ENCODE measurements around the gene EXTL2. TPM values are rescaled to one million over a fixed set of nuclear protein-coding genes. Genes with fewer than 3 reads are reported as not detected.

EXTL2 gene
- total RNA-seq, 1 experiment from 2014 or later, result 24.1 TPM

DNA sequence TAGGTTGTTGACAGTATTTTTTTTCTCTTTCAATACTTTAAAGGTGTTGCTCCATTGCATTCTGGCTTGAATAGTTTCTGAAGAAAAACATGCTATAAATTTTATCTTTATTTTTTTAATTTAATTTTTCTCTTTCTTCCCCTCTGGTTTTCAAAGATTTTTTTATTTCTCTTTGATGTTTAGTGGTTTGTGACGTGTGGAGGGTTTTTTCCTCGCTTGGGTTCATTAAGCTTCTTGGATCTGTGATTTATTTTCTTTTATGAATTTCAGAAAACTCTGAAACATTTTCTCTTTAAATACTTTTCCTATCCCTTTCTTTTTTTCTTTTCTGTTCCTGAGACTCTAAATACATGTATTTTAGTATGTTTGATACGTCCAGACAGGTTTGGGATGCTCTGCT is 10.5 kb upstream of the EXTL2 start:
- CTCF ChIA-PET, result no interaction called here
- H3K27me3 ChIP-seq (replicated peaks; ENCODE audit: insufficient read depth, low read depth, low read length, poor library complexity), result no peaks in the 10 kb centered on the region
- H3K4me3 ChIP-seq (ENCODE audit: low read depth, low read length, poor library complexity, severe bottlenecking), result no peak overlapping the region
- H3K36me3 ChIP-seq (ENCODE audit: insufficient read depth, low read length, poor library complexity, severe bottlenecking), result peaks cover 18% of the 10 kb centered on the region
- BruUV-seq (replicated peaks), result no TSS peak
- DNase-seq (ENCODE audit: low spot score), result no peak
- TF ChIP-seq EZH2 (IDR thresholded peaks at IDR 0.05; ENCODE audit: borderline replicate concordance, low read depth, low read length, poor library complexity, severe bottlenecking) (no peak), CTCF (conservative IDR thresholded peaks at IDR 0.05; ENCODE audit: low read depth, low read length) (no peak)
- no peaks in the 10 kb centered on the region for H3K9me3 ChIP-seq (ENCODE audit: low read depth, low read length, poor library complexity, severe bottlenecking)
- intact Hi-C loops (cut with micrococcal nuclease; ENCODE audit: unreplicated experiment), result no loop called here
- POLR2A ChIA-PET (ENCODE audit: low non-redundant PET), result no interaction called here
- H3K27ac ChIP-seq (ENCODE audit: low read depth, low read length, poor library complexity, severe bottlenecking), result no peak overlapping the region
- H3K4me1 ChIP-seq (ENCODE audit: insufficient read depth, low read length, poor library complexity, severe bottlenecking), result no peaks in the 10 kb centered on the region

DNA sequence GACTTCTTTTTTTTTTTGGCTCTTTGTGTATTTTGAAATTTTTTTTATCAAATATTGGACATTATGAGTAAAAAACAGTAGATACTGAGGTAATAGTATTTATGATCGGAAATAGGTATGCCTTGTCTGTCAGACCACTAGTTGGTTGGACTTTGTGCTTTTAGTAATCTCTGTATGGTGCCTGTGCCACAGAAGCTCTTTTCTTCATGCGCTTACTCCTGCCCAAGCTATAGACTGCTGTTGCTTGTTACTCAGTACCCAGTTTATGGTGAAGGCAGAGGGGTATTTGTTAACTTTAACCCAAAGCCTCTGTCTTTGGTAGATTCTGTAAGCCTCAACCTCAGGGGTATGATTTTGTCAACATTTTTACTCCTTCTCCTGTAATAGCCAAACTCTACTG is 9.9 kb upstream of the EXTL2 start:
- BruUV-seq (replicated peaks), result no TSS peak
- H3K4me3 ChIP-seq (ENCODE audit: low read depth, low read length, poor library complexity, severe bottlenecking), result no peak overlapping the region
- no peaks in the 10 kb centered on the region for H3K4me1 ChIP-seq (ENCODE audit: insufficient read depth, low read length, poor library complexity, severe bottlenecking)
- no peak for TF ChIP-seq EZH2 (IDR thresholded peaks at IDR 0.05; ENCODE audit: borderline replicate concordance, low read depth, low read length, poor library complexity, severe bottlenecking)
- TF ChIP-seq CTCF (conservative IDR thresholded peaks at IDR 0.05; ENCODE audit: low read depth, low read length), result no peak
- H3K36me3 ChIP-seq (ENCODE audit: insufficient read depth, low read length, poor library complexity, severe bottlenecking), result peaks cover 24% of the 10 kb centered on the region
- intact Hi-C loops (cut with micrococcal nuclease; ENCODE audit: unreplicated experiment), result loop anchor here (5.0 kb wide), 1 partner anchor 48 kb away; no protein-coding TSS in a partner anchor
- CTCF ChIA-PET, result no interaction called here
- H3K27ac ChIP-seq (ENCODE audit: low read depth, low read length, poor library complexity, severe bottlenecking), result no peak overlapping the region
- no peaks in the 10 kb centered on the region for H3K27me3 ChIP-seq (replicated peaks; ENCODE audit: insufficient read depth, low read depth, low read length, poor library complexity)
- no peak for DNase-seq (ENCODE audit: low spot score)
- POLR2A ChIA-PET (ENCODE audit: low non-redundant PET), result interaction anchor here (0.6 kb wide), 1 partner anchor 10 kb away, joined by 3 read pairs; the partner anchor contains the start of gene EXTL2
- no peaks in the 10 kb centered on the region for H3K9me3 ChIP-seq (ENCODE audit: low read depth, low read length, poor library complexity, severe bottlenecking)

GRCh38 chr1:100903777-100904176 is 9.1 kb upstream of the EXTL2 start:
- Histone ChIP-seq H3K4me1 (ENCODE audit: insufficient read depth, low read length, poor library complexity, severe bottlenecking) (no peaks in the 10 kb centered on the region), H3K27ac (ENCODE audit: low read depth, low read length, poor library complexity, severe bottlenecking) (no peak overlapping the region), H3K27me3 (replicated peaks; ENCODE audit: insufficient read depth, low read depth, low read length, poor library complexity) (no peaks in the 10 kb centered on the region), H3K9me3 (ENCODE audit: low read depth, low read length, poor library complexity, severe bottlenecking) (no peaks in the 10 kb centered on the region), H3K36me3 (ENCODE audit: insufficient read depth, low read length, poor library complexity, severe bottlenecking) (peaks cover 24% of the 10 kb centered on the region), H3K4me3 (ENCODE audit: low read depth, low read length, poor library complexity, severe bottlenecking) (no peak overlapping the region)
- POLR2A ChIA-PET (ENCODE audit: low non-redundant PET), result interaction anchor here (0.6 kb wide), 1 partner anchor 9 kb away, joined by 3 read pairs; the partner anchor contains the start of gene EXTL2
- CTCF ChIA-PET, result no interaction called here
- TF ChIP-seq EZH2 (IDR thresholded peaks at IDR 0.05; ENCODE audit: borderline replicate concordance, low read depth, low read length, poor library complexity, severe bottlenecking) (no peak), CTCF (conservative IDR thresholded peaks at IDR 0.05; ENCODE audit: low read depth, low read length) (no peak)
- BruUV-seq (replicated peaks), result no TSS peak
- no peak for DNase-seq (ENCODE audit: low spot score)
- intact Hi-C loops (cut with micrococcal nuclease; ENCODE audit: unreplicated experiment), result loop anchor here (5.0 kb wide), 1 partner anchor 49 kb away; no protein-coding TSS in a partner anchor

Measured in A673 (cell line).